ENCODE measurements around the gene RHBDD3. TPM values are rescaled to one million over a fixed set of nuclear protein-coding genes. Genes with fewer than 3 reads are reported as not detected.
"Not testable (repeated sequence)": the region's sequence is repeated elsewhere in the genome, so short reads cannot be mapped to it uniquely, and the experiment has no call there.

Gene RHBDD3
- total and polyA plus RNA-seq, 2 donors (not counting 1 experiment from before 2014, with no cell fraction given) = 11.9 to 12.5 TPM

GRCh38 chr22:29240481-29240880, 27.3 kb downstream of the RHBDD3 start:
- intact Hi-C loops (cut with micrococcal nuclease) = loop anchor here (10.0 kb wide), 1 partner anchor 126 kb away; no protein-coding TSS in a partner anchor
- peaks cover 12% of the 10 kb centered on the region for H3K9me3 Mint-ChIP-seq (ENCODE audit: insufficient read depth)

DNA sequence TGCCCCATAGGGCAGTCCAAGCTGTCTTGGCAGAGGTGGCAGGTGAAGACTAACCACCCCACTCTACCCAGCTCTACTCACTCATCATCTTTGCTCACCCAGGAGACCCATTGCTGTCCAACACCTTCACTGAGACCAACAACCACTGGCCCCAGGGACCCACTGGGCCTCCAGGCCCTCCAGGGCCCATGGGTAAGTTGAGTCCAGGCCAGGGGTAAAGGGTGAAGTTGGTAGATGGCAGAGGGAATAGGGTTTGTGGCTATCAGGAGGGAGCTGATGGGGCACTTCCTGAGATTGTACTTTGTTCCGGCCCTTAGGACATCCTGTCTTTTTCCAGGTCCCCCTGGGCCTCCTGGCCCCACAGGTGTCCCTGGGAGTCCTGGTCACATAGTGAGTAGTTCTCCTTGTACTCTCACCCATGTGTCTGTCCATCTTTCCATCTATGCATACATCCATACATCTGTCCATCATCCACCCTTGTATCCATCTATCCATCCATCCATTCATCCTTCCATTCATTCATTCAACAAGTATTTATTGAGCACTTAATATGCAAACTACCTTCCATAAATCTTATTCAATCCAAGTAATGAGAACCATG, 34.4 kb downstream of the RHBDD3 start:
- no peak for TF ChIP-seq EZH2 (IDR thresholded peaks at IDR 0.05; ENCODE audit: borderline replicate concordance, insufficient read depth, low read depth, low read length, poor library complexity, severe bottlenecking)
- TF ChIP-seq, protein P1, sequence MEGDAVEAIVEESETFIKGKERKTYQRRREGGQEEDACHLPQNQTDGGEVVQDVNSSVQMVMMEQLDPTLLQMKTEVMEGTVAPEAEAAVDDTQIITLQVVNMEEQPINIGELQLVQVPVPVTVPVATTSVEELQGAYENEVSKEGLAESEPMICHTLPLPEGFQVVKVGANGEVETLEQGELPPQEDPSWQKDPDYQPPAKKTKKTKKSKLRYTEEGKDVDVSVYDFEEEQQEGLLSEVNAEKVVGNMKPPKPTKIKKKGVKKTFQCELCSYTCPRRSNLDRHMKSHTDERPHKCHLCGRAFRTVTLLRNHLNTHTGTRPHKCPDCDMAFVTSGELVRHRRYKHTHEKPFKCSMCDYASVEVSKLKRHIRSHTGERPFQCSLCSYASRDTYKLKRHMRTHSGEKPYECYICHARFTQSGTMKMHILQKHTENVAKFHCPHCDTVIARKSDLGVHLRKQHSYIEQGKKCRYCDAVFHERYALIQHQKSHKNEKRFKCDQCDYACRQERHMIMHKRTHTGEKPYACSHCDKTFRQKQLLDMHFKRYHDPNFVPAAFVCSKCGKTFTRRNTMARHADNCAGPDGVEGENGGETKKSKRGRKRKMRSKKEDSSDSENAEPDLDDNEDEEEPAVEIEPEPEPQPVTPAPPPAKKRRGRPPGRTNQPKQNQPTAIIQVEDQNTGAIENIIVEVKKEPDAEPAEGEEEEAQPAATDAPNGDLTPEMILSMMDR (IDR thresholded peaks at IDR 0.05) = no peak
- H4K20me1 ChIP-seq (ENCODE audit: control insufficient read depth, insufficient read depth, low read length, poor library complexity, severe bottlenecking) = no peaks in the 10 kb centered on the region
- no peak overlapping the region for H2AFZ ChIP-seq (ENCODE audit: insufficient read depth, low read depth, low read length, poor library complexity, severe bottlenecking)
- H3K4me2 ChIP-seq (replicated peaks; ENCODE audit: low read depth, low read length, poor library complexity, severe bottlenecking) = no peak overlapping the region
- ATAC-seq (ENCODE audit: low read depth) (no peak), DNase-seq (no peak)
- no peaks in the 10 kb centered on the region for H3K36me3 ChIP-seq (replicated peaks in 1 of 2; ENCODE audit: control extremely low read depth in 1 of 2, control insufficient read depth in 1 of 2, extremely low read depth in 1 of 2, insufficient read depth in 2 of 2, low read length in 1 of 2)
- H3K4me3 ChIP-seq (ENCODE audit: control extremely low read depth in 1 of 5, extremely low read depth in 1 of 5, insufficient read depth in 1 of 5, low read depth in 2 of 5, low read length in 4 of 5) = no peak overlapping the region
- no peak overlapping the region for H3K27ac ChIP-seq (ENCODE audit: low read length in 2 of 2)
- H3K4me1 ChIP-seq (ENCODE audit: control insufficient read depth in 2 of 2, insufficient read depth in 2 of 2, low read length in 2 of 2) = no peaks in the 10 kb centered on the region
- ChIA-PET CTCF (interaction anchor here (0.9 kb wide), 1 partner anchor 12 kb away, joined by 5 read pairs; no protein-coding TSS in a partner anchor), POLR2A (no interaction called here)
- peaks cover 0 to 12% (median 0%) of the 10 kb centered on the region in 3 donors for H3K9me3 ChIP-seq (ENCODE audit: control extremely low read depth in 1 of 3, control insufficient read depth in 2 of 3, insufficient read depth in 1 of 3, low read length in 2 of 3)
- H3K4me3 Mint-ChIP-seq = no peak overlapping the region
- no peaks in the 10 kb centered on the region for H3K79me2 ChIP-seq (ENCODE audit: control insufficient read depth, insufficient read depth, low read length)
- no CpG with 5 or more reads among the region's 1 CpG for WGBS (ENCODE audit: insufficient coverage)
- no peak overlapping the region for H3K27ac Mint-ChIP-seq
- intact Hi-C loops (cut with micrococcal nuclease) = no loop called here
- H3K9me3 Mint-ChIP-seq (ENCODE audit: insufficient read depth) = no peaks in the 10 kb centered on the region
- H3K27me3 ChIP-seq (replicated peaks in 1 of 4; ENCODE audit: control extremely low read depth in 1 of 4, control insufficient read depth in 3 of 4, insufficient read depth in 4 of 4, low read length in 3 of 4) = peaks cover 0 to 9% (median 0%) of the 10 kb centered on the region in 4 experiments
- no peaks in the 10 kb centered on the region for H3K4me1 Mint-ChIP-seq
- no peak overlapping the region for H3K9ac ChIP-seq (ENCODE audit: low read length)
- H3K27me3 Mint-ChIP-seq = peaks cover 10% of the 10 kb centered on the region

More at GRCh38 chr22:29240481-29240880, 27.3 kb downstream of the RHBDD3 start:
- DNase-seq; H4K20me1 ChIP-seq (ENCODE audit: control insufficient read depth, insufficient read depth, low read length, poor library complexity, severe bottlenecking); POLR2A ChIA-PET; H3K4me3 ChIP-seq (ENCODE audit: control extremely low read depth in 1 of 5, extremely low read depth in 1 of 5, insufficient read depth in 1 of 5, low read depth in 2 of 5, low read length in 4 of 5); H3K27ac ChIP-seq (ENCODE audit: low read length in 2 of 2); H3K9ac ChIP-seq (ENCODE audit: low read length); H2AFZ ChIP-seq (ENCODE audit: insufficient read depth, low read depth, low read length, poor library complexity, severe bottlenecking); H3K79me2 ChIP-seq (ENCODE audit: control insufficient read depth, insufficient read depth, low read length); H3K4me1 Mint-ChIP-seq; CTCF ChIA-PET; ATAC-seq (ENCODE audit: low read depth); H3K36me3 ChIP-seq (replicated peaks in 1 of 2; ENCODE audit: control extremely low read depth in 1 of 2, control insufficient read depth in 1 of 2, extremely low read depth in 1 of 2, insufficient read depth in 2 of 2, low read length in 1 of 2); H3K4me1 ChIP-seq (ENCODE audit: control insufficient read depth in 2 of 2, insufficient read depth in 2 of 2, low read length in 2 of 2); H3K27ac Mint-ChIP-seq; H3K4me2 ChIP-seq (replicated peaks; ENCODE audit: low read depth, low read length, poor library complexity, severe bottlenecking); H3K4me3 Mint-ChIP-seq: not testable (repeated sequence)
- 80% methylated on average over 9 of the region's 9 CpGs for WGBS (ENCODE audit: insufficient coverage)
- peaks cover 0 to 17% (median 3%) of the 10 kb centered on the region in 4 experiments for H3K27me3 ChIP-seq (replicated peaks in 1 of 4; ENCODE audit: control extremely low read depth in 1 of 4, control insufficient read depth in 3 of 4, insufficient read depth in 4 of 4, low read length in 3 of 4)
- H3K9me3 ChIP-seq (ENCODE audit: control extremely low read depth in 1 of 3, control insufficient read depth in 2 of 3, insufficient read depth in 1 of 3, low read length in 2 of 3) = peaks cover 4 to 31% (median 15%) of the 10 kb centered on the region in 3 donors
- peaks cover 25% of the 10 kb centered on the region for H3K27me3 Mint-ChIP-seq

Data from B cell (primary cell).